B cell (primary cell): Measurements from ENCODE around the gene SIGLEC5. TPM values are rescaled to one million over a fixed set of nuclear protein-coding genes. Genes with fewer than 3 reads are reported as not detected.

ENCODE experiments used
- ATAC-seq: fragments of 200-7000 bp; cut with Tn5 transposase; one replicate; pipeline ENCODE4 v1.10.0; 2021; ENCODE audit warnings: low read depth, mild to moderate bottlenecking, moderate number of reproducible peaks, moderate library complexity
- CTCF ChIA-PET: fragments of 350-600 bp; sonication (Branson Sonifier 250); formaldehyde crosslinking; loops from one replicate; lab custom pipeline; 2021; ENCODE audit warnings: antibody characterized with exemption, inconsistent platforms; lab: Charles Lee
- POLR2A ChIA-PET: fragments of 350-600 bp; sonication (Branson Sonifier 250); formaldehyde crosslinking; loops from one replicate; lab custom pipeline; 2021; ENCODE audit warnings: antibody characterized with exemption; lab: Charles Lee
- DNase-seq: peaks from one replicate; pipeline ENCODE4 v3.0.0; 2013
- H2AFZ ChIP-seq: 2 replicates; pipeline ENCODE4 v1.6.1; 2012; ENCODE audit warnings: mild to moderate bottlenecking, low read depth, low read length; ENCODE audit not compliant: insufficient read depth, poor library complexity, severe bottlenecking
- H3K27ac ChIP-seq, 2 donors: 1 replicate in 1 of 2; 2 replicates in 1 of 2; pipeline ENCODE4 v1.5.1; 2012 to 2013; ENCODE audit warnings: low read length in 2 of 2, mild to moderate bottlenecking in 2 of 2, moderate library complexity in 1 of 2
- H3K27me3 ChIP-seq, 4 experiments: fragments of 200-600 bp in 1 of 4; sonication (generic) in 1 of 4; replicated peaks in 1 of 4; 1 replicate in 2 of 4; 2 replicates in 2 of 4; pipeline versions ENCODE4 v1.6.1 to v1.7.0; 2013 to 2016; ENCODE audit warnings: low read length in 3 of 4, mild to moderate bottlenecking in 2 of 4, mixed read lengths in 1 of 4, moderate library complexity in 1 of 4; ENCODE audit not compliant: insufficient read depth in 4 of 4, control insufficient read depth in 3 of 4; ENCODE audit errors: control extremely low read depth in 1 of 4
- H3K36me3 ChIP-seq, 2 experiments: replicated peaks in 1 of 2; 1 replicate in 1 of 2; 2 replicates in 1 of 2; pipeline versions ENCODE4 v1.6.1 to v1.7.1; 2013; ENCODE audit warnings: low read length in 1 of 2; ENCODE audit not compliant: insufficient read depth in 2 of 2, control insufficient read depth in 1 of 2; ENCODE audit errors: control extremely low read depth in 1 of 2, extremely low read depth in 1 of 2
- H3K4me1 ChIP-seq, 2 donors: fragments of 200-600 bp in 1 of 2; sonication (generic) in 1 of 2; 1 replicate in 1 of 2; 2 replicates in 1 of 2; pipeline versions ENCODE4 v1.5.1 to v1.6.1; 2013 to 2017; ENCODE audit warnings: low read length in 2 of 2; ENCODE audit not compliant: control insufficient read depth in 2 of 2, insufficient read depth in 2 of 2
- H3K4me2 ChIP-seq: replicated peaks from 2 replicates; pipeline ENCODE3; 2012; ENCODE audit warnings: mild to moderate bottlenecking, low read depth, low read length; ENCODE audit not compliant: poor library complexity, severe bottlenecking
- H3K4me3 ChIP-seq, 5 experiments: fragments of 200-600 bp in 1 of 5; sonication (generic) in 1 of 5; 1 replicate in 3 of 5; 2 replicates in 2 of 5; pipeline versions ENCODE4 v1.5.1 to v1.7.0; 2011 to 2016; ENCODE audit warnings: low read length in 4 of 5, mild to moderate bottlenecking in 4 of 5, low read depth in 2 of 5, control low read depth in 1 of 5, moderate library complexity in 1 of 5; ENCODE audit not compliant: insufficient read depth in 1 of 5; ENCODE audit errors: control extremely low read depth in 1 of 5, extremely low read depth in 1 of 5
- H3K79me2 ChIP-seq: fragments of 200-600 bp; sonication (generic); one replicate; pipeline ENCODE4 v1.6.0; 2016; ENCODE audit warnings: low read length; ENCODE audit not compliant: control insufficient read depth, insufficient read depth
- H3K9ac ChIP-seq: fragments of 200-600 bp; sonication (generic); 2 replicates; pipeline ENCODE4 v1.6.1; 2017; ENCODE audit warnings: mild to moderate bottlenecking, low read length, moderate library complexity
- H3K9me3 ChIP-seq, 3 donors: one replicate each; pipeline versions ENCODE4 v1.6.1 to v1.7.1; 2013; ENCODE audit warnings: low read length in 2 of 3; ENCODE audit not compliant: control insufficient read depth in 2 of 3, insufficient read depth in 1 of 3; ENCODE audit errors: control extremely low read depth in 1 of 3
- H4K20me1 ChIP-seq: 2 replicates; pipeline ENCODE4 v1.6.0; 2012; ENCODE audit warnings: mild to moderate bottlenecking, low read length; ENCODE audit not compliant: insufficient read depth, control insufficient read depth, poor library complexity, severe bottlenecking
- H3K27ac Mint-ChIP-seq: one replicate; pipeline ENCODE4 v1.8.0; 2021; ENCODE audit warnings: mixed read lengths
- H3K27me3 Mint-ChIP-seq: one replicate; pipeline ENCODE4 v1.8.0; 2021; ENCODE audit warnings: mixed read lengths
- H3K4me1 Mint-ChIP-seq: one replicate; pipeline ENCODE4 v1.8.0; 2021; ENCODE audit warnings: mixed read lengths
- H3K4me3 Mint-ChIP-seq: one replicate; pipeline ENCODE4 v1.8.0; 2021; ENCODE audit warnings: mixed read lengths
- H3K9me3 Mint-ChIP-seq: one replicate; pipeline ENCODE4 v1.8.0; 2022; ENCODE audit warnings: mixed read lengths; ENCODE audit not compliant: insufficient read depth
- EZH2 ChIP-seq: IDR thresholded peaks from 2 replicates; pipeline ENCODE4 v1.6.1; 2012; ENCODE audit warnings: borderline replicate concordance, low read depth, mild to moderate bottlenecking, moderate library complexity, low read length; ENCODE audit not compliant: insufficient read depth, poor library complexity, severe bottlenecking
- WGBS: methylation state at CpG from one replicate; pipeline ENCODE4 v1.1.5; 2013; ENCODE audit warnings: missing lambda C conversion rate; ENCODE audit not compliant: insufficient coverage; 5-methylcytosine and 5-hydroxymethylcytosine counted together
- intact Hi-C: fragments of 100-400 bp; cut with micrococcal nuclease; formaldehyde crosslinking; loops from one replicate; pipeline ENCODE4 v1.10.0; 2022
- polyA plus RNA-seq: library from polyadenylated mRNA; depleted of rRNA; stranded (reverse); fragments of >200 nt; gene quantifications from 2 replicates; pipeline ENCODE4 v1.2.3, GENCODE V29; 2012
- total RNA-seq, 2 donors: library from RNA; stranded (reverse); fragments of 120-200 nt in 1 of 2; gene quantifications; 1 replicate in 1 of 2; 2 replicates in 1 of 2; pipeline versions ENCODE4 v1.2.3 to v1.2.4, GENCODE V29; 2013 to 2022
- TF ChIP-seq, protein P1 (sequence below): fragments of 200-600 bp; IDR thresholded peaks from one replicate; pipeline ENCODE4 v1.8.0; 2022; ENCODE audit warnings: antibody characterized with exemption, mild to moderate bottlenecking

Gene SIGLEC5
- total and polyA plus RNA-seq, 2 donors (not counting 1 experiment from before 2014, with no cell fraction given), result 0.84 TPM; not detected in 1

DNA sequence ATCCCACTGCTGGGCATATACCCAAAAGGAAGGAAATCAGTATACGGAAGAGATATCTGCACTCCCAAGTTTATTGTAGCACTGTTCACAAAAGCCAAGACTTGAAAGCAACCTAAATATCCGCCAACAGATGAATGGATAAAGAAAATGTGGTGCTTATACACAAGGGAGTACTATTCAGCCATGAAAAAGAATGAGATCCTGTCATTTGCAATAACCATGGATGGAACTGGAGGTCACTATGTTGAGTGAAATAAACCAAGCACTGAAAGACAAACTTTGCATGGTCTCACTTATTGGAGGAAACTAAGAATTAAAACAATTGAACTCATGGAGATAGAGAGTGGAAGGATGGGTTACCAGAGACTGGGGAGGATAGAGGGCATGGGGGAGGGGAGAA is 23.0 kb upstream of the SIGLEC5 start:
- Histone ChIP-seq H3K4me1 (peaks cover 44 to 47% of the 10 kb centered on the region in 2 donors), H3K4me3 (no peak overlapping the region), H3K27ac (no peak overlapping the region), H3K27me3 (no peaks in the 10 kb centered on the region), H2AFZ (no peak overlapping the region), H3K36me3 (no peaks in the 10 kb centered on the region), H3K9me3 (no peaks in the 10 kb centered on the region), H3K79me2 (no peaks in the 10 kb centered on the region), H4K20me1 (no peaks in the 10 kb centered on the region), H3K4me2 (no peak overlapping the region), H3K9ac (no peak overlapping the region)
- Mint-ChIP-seq H3K27me3 (no peaks in the 10 kb centered on the region), H3K4me3 (no peak overlapping the region), H3K27ac (peak overlapping the region; percentile 34), H3K4me1 (peaks cover 64% of the 10 kb centered on the region), H3K9me3 (no peaks in the 10 kb centered on the region)
- ATAC-seq, result no peak
- DNase-seq, result no peak
- POLR2A ChIA-PET, result no interaction called here
- intact Hi-C loops, result loop anchor here (5.0 kb wide), 1 partner anchor 121 kb away; the partner anchor contains the start of gene SIGLEC6
- CTCF ChIA-PET, result interaction anchor here (1.0 to 13.4 kb wide), 11 partner anchors 8 to 585 kb away, joined by 3 to 681 read pairs (median 4); partner anchors contain the start of gene CEACAM18
- TF ChIP-seq EZH2, result no peak
- TF ChIP-seq, protein P1, sequence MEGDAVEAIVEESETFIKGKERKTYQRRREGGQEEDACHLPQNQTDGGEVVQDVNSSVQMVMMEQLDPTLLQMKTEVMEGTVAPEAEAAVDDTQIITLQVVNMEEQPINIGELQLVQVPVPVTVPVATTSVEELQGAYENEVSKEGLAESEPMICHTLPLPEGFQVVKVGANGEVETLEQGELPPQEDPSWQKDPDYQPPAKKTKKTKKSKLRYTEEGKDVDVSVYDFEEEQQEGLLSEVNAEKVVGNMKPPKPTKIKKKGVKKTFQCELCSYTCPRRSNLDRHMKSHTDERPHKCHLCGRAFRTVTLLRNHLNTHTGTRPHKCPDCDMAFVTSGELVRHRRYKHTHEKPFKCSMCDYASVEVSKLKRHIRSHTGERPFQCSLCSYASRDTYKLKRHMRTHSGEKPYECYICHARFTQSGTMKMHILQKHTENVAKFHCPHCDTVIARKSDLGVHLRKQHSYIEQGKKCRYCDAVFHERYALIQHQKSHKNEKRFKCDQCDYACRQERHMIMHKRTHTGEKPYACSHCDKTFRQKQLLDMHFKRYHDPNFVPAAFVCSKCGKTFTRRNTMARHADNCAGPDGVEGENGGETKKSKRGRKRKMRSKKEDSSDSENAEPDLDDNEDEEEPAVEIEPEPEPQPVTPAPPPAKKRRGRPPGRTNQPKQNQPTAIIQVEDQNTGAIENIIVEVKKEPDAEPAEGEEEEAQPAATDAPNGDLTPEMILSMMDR, result no peak
- no CpG with 5 or more reads among the region's 2 CpGs for WGBS

DNA sequence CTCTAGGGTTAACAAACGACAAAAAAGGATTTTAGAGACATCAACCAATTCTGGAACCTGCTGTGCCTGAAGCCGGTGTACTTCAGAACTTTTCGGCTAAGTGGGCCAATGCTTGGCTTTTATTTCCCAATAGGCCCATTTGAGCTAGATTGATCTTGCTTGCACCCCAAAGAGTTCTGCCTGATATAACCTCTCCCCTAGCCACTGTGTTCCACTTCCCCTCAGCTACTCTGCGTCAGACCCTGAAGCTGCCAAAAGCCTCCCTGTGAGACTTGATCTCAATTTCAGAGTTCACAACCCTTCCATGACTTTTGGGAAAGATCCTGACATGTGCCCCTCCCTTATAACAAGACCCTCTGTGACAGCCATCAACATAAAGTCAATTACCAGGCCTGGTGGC is 22.1 kb upstream of the SIGLEC5 start:
- H3K4me2 ChIP-seq, result peak overlapping the region; percentile 60
- intact Hi-C loops, result loop anchor here (5.0 kb wide), 1 partner anchor 120 kb away; the partner anchor contains the start of gene SIGLEC6
- no peaks in the 10 kb centered on the region for H4K20me1 ChIP-seq
- Mint-ChIP-seq H3K27me3 (no peaks in the 10 kb centered on the region), H3K9me3 (no peaks in the 10 kb centered on the region), H3K4me3 (no peak overlapping the region), H3K4me1 (peaks cover 67% of the 10 kb centered on the region), H3K27ac (peak overlapping the region; percentile 87)
- ChIA-PET CTCF (interaction anchor here (0.9 to 13.4 kb wide), 10 partner anchors 9 to 585 kb away, joined by 3 to 681 read pairs (median 4); partner anchors contain the start of gene CEACAM18), POLR2A (no interaction called here)
- 65% methylated on average over 4 of the region's 4 CpGs for WGBS
- no peaks in the 10 kb centered on the region for H3K27me3 ChIP-seq
- no peak for TF ChIP-seq EZH2
- TF ChIP-seq, protein P1, result no peak
- H3K79me2 ChIP-seq, result peaks cover under 1% of the 10 kb centered on the region
- H3K9ac ChIP-seq, result no peak overlapping the region
- peaks cover 46 to 51% of the 10 kb centered on the region in 2 donors for H3K4me1 ChIP-seq
- no peak overlapping the region for H2AFZ ChIP-seq
- no peaks in the 10 kb centered on the region for H3K9me3 ChIP-seq
- H3K27ac ChIP-seq, result peak overlapping the region in 1 of 2 donors; percentile 87
- no peak overlapping the region for H3K4me3 ChIP-seq
- ATAC-seq (no peak), DNase-seq (no peak)
- H3K36me3 ChIP-seq, result no peaks in the 10 kb centered on the region
